Measurements from ENCODE around the gene VDAC1.

The VDAC1 gene

DNA sequence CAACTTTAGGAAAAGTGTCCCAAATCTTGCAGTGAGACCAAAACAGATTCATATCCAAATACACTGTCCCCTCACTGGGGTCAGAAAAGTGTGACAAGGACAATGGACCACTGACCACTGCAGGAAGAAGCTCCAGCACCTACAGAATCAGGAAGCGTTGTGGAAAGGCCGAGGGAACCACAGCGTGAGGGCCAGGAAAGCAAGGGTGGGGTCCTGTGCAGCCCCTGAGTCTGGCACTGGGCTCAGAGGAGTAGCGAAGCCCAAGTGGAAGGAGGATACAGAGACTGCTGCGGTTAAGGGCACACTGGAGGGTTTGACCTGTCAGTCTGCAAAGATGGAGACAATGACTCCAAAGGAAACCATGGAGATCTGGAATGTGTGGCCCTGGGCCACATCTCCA is 73.2 kb downstream of the VDAC1 start:
- DNase-seq (ENCODE audit: low read depth in 1 of 2, low spot score in 1 of 2) = no peak
- TF ChIP-seq, protein P1, sequence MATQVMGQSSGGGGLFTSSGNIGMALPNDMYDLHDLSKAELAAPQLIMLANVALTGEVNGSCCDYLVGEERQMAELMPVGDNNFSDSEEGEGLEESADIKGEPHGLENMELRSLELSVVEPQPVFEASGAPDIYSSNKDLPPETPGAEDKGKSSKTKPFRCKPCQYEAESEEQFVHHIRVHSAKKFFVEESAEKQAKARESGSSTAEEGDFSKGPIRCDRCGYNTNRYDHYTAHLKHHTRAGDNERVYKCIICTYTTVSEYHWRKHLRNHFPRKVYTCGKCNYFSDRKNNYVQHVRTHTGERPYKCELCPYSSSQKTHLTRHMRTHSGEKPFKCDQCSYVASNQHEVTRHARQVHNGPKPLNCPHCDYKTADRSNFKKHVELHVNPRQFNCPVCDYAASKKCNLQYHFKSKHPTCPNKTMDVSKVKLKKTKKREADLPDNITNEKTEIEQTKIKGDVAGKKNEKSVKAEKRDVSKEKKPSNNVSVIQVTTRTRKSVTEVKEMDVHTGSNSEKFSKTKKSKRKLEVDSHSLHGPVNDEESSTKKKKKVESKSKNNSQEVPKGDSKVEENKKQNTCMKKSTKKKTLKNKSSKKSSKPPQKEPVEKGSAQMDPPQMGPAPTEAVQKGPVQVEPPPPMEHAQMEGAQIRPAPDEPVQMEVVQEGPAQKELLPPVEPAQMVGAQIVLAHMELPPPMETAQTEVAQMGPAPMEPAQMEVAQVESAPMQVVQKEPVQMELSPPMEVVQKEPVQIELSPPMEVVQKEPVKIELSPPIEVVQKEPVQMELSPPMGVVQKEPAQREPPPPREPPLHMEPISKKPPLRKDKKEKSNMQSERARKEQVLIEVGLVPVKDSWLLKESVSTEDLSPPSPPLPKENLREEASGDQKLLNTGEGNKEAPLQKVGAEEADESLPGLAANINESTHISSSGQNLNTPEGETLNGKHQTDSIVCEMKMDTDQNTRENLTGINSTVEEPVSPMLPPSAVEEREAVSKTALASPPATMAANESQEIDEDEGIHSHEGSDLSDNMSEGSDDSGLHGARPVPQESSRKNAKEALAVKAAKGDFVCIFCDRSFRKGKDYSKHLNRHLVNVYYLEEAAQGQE (IDR thresholded peaks at IDR 0.05; ENCODE audit: insufficient replicate concordance, low read depth) = no peak
- TF ChIP-seq POLR2AphosphoS5 (IDR thresholded peaks at IDR 0.05; ENCODE audit: low read depth) (no peak), GABPA (IDR thresholded peaks at IDR 0.05; ENCODE audit: low read depth) (no peak)
- H3K27ac ChIP-seq (replicated peaks) = no peak overlapping the region
- no peaks in the 10 kb centered on the region for H3K27me3 ChIP-seq (ENCODE audit: insufficient read depth, poor library complexity, severe bottlenecking)
- H3K4me3 ChIP-seq (replicated peaks; ENCODE audit: insufficient read depth, low read length) = no peak overlapping the region

DNA sequence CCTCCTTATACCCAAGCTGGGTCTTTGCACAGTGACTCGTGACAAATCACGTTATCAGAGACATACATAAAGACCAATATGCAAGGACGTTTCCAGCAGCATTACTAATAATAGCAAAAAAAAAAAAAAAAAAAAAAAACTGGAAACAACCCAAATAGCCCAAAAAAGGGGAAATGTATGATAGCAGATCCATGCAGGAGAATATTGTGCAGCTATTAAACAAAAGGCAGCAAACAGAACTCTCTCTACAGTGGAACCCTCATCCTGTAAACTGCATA is 74.0 kb downstream of the VDAC1 start:
- no peak for DNase-seq (ENCODE audit: low read depth in 1 of 2, low spot score in 1 of 2)
- Histone ChIP-seq H3K27ac (replicated peaks) (no peak overlapping the region), H3K4me3 (replicated peaks; ENCODE audit: insufficient read depth, low read length) (no peak overlapping the region), H3K27me3 (ENCODE audit: insufficient read depth, poor library complexity, severe bottlenecking) (no peaks in the 10 kb centered on the region)
- TF ChIP-seq POLR2AphosphoS5 (IDR thresholded peaks at IDR 0.05; ENCODE audit: low read depth) (no peak), GABPA (IDR thresholded peaks at IDR 0.05; ENCODE audit: low read depth) (no peak), SPI1 (IDR thresholded peaks at IDR 0.05; ENCODE audit: borderline replicate concordance, low read depth) (no peak)
- TF ChIP-seq, protein P1 (IDR thresholded peaks at IDR 0.05; ENCODE audit: insufficient replicate concordance, low read depth) = no peak
- TF ChIP-seq, protein P2, sequence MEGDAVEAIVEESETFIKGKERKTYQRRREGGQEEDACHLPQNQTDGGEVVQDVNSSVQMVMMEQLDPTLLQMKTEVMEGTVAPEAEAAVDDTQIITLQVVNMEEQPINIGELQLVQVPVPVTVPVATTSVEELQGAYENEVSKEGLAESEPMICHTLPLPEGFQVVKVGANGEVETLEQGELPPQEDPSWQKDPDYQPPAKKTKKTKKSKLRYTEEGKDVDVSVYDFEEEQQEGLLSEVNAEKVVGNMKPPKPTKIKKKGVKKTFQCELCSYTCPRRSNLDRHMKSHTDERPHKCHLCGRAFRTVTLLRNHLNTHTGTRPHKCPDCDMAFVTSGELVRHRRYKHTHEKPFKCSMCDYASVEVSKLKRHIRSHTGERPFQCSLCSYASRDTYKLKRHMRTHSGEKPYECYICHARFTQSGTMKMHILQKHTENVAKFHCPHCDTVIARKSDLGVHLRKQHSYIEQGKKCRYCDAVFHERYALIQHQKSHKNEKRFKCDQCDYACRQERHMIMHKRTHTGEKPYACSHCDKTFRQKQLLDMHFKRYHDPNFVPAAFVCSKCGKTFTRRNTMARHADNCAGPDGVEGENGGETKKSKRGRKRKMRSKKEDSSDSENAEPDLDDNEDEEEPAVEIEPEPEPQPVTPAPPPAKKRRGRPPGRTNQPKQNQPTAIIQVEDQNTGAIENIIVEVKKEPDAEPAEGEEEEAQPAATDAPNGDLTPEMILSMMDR (IDR thresholded peaks at IDR 0.05; ENCODE audit: insufficient read depth, low read length) = no peak

DNA sequence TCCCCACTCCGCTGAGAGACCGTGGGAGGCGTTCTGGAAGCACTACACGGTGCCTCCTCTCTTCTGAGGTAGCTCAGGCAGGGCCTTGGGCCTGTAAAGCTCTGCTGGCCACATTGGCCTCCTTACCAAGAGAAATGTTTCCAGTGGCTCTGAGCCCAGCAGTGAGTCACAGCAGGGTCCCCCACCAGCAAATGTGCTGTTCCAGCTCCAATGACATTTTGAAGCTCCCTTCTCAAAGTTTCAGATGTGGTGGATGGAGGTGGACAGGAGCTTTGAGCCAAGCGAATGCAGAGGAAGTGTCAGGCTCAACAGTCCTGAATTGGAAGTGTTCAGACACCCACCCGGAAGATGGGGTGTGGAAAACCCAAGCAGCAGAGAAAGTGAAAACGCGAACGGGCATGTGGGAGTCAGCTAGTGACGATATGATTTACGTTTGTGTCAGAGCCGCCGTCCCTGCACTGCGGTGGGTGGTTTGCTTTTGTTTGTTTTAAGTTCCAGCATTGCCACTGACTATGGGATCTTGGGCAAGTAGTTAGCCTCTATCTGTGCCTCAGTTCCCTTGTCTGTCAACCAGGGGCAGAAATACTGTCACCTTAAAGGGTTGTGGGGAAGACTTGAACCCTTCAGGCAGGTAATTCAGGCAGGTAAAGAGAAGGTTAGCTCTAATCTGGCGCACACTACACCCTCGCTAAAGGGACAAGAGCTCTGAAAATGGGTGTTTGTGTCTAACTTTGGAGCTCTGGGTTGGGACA is 74.5 kb downstream of the VDAC1 start:
- H3K27ac ChIP-seq (replicated peaks) = no peak overlapping the region
- no peak for DNase-seq (ENCODE audit: low read depth in 1 of 2, low spot score in 1 of 2)
- no peak overlapping the region for H3K4me3 ChIP-seq (replicated peaks; ENCODE audit: insufficient read depth, low read length)
- H3K27me3 ChIP-seq (ENCODE audit: insufficient read depth, poor library complexity, severe bottlenecking) = no peaks in the 10 kb centered on the region
- TF ChIP-seq POLR2AphosphoS5 (IDR thresholded peaks at IDR 0.05; ENCODE audit: low read depth) = no peak
- TF ChIP-seq SPI1 (IDR thresholded peaks at IDR 0.05; ENCODE audit: borderline replicate concordance, low read depth) = no peak
- TF ChIP-seq GABPA (IDR thresholded peaks at IDR 0.05; ENCODE audit: low read depth) = no peak
- TF ChIP-seq, protein P2 (IDR thresholded peaks at IDR 0.05; ENCODE audit: insufficient read depth, low read length) = no peak
- TF ChIP-seq, protein P1 (IDR thresholded peaks at IDR 0.05; ENCODE audit: insufficient replicate concordance, low read depth) = no peak

Measured in HL-60 (cell line).